Endothelial cell (in vitro differentiated cells): ENCODE results near the gene POF1B. TPM values are rescaled to one million over a fixed set of nuclear protein-coding genes. Genes with fewer than 3 reads are reported as not detected.
"Not testable (repeated sequence)": the region's sequence is repeated elsewhere in the genome, so short reads cannot be mapped to it uniquely, and the experiment has no call there.

Experiments used
- DNase-seq: peaks from one replicate; pipeline ENCODE4 v3.0.0; 2021; ENCODE audit warnings: low spot score
- H3K27ac Mint-ChIP-seq: one replicate; pipeline ENCODE4 v1.8.0; 2021; ENCODE audit warnings: mixed read lengths, inconsistent platforms; ENCODE audit not compliant: unreplicated experiment
- H3K27me3 Mint-ChIP-seq: one replicate; pipeline ENCODE4 v1.8.0; 2021; ENCODE audit warnings: mild to moderate bottlenecking, moderate library complexity, mixed read lengths, inconsistent platforms; ENCODE audit not compliant: unreplicated experiment
- H3K36me3 Mint-ChIP-seq: one replicate; pipeline ENCODE4 v1.8.0; 2021; ENCODE audit warnings: mild to moderate bottlenecking, low read depth, mixed read lengths, inconsistent platforms; ENCODE audit not compliant: unreplicated experiment
- H3K4me1 Mint-ChIP-seq: one replicate; pipeline ENCODE4 v1.8.0; 2021; ENCODE audit warnings: mild to moderate bottlenecking, mixed read lengths, inconsistent platforms; ENCODE audit not compliant: unreplicated experiment
- H3K4me3 Mint-ChIP-seq: one replicate; pipeline ENCODE4 v1.8.0; 2021; ENCODE audit warnings: mild to moderate bottlenecking, mixed read lengths, inconsistent platforms; ENCODE audit not compliant: unreplicated experiment
- H3K9me3 Mint-ChIP-seq: one replicate; pipeline ENCODE4 v1.8.0; 2021; ENCODE audit warnings: mixed read lengths, inconsistent platforms; ENCODE audit not compliant: unreplicated experiment
- total RNA-seq: library from RNA; stranded (reverse); fragmentation: NEBNext Ultra II Directional; extraction: Animal tissue kit (Norgen Biotek cat#: 25700); gene quantifications from one replicate; pipeline ENCODE4 v1.2.1, GENCODE V29; 2021; ENCODE audit not compliant: unreplicated experiment
- TF ChIP-seq, protein P1 (sequence below): fragments of 200-600 bp; sonication (generic); IDR thresholded peaks from one replicate; pipeline ENCODE4 v1.5.0; 2021; ENCODE audit warnings: antibody characterized with exemption; ENCODE audit not compliant: unreplicated experiment

Gene POF1B
- total RNA-seq, 1 donor from 2014 or later = not detected

DNA sequence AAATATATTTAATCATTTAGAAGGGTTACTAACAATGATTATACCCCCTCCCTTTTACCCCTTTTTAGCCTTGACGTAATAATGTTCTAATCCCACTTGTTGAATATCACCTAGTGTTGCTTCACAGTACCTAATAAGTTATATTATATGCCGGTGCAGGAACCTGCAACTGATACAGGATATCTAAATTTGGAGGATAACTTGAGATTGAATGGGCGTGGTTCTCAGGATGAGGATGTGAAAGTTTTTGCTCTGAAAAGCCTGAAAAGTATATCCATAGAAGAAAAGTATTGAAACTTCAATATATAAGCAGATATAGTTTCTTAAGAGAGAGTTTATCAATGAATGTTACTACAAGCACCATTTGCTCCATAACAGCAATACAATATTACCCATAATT is 75.9 kb downstream of the POF1B start:
- H3K27ac Mint-ChIP-seq = no peak overlapping the region
- no peaks in the 10 kb centered on the region for H3K27me3 Mint-ChIP-seq
- no peak overlapping the region for H3K4me3 Mint-ChIP-seq
- no peaks in the 10 kb centered on the region for H3K4me1 Mint-ChIP-seq
- DNase-seq = no peak
- TF ChIP-seq, protein P1, sequence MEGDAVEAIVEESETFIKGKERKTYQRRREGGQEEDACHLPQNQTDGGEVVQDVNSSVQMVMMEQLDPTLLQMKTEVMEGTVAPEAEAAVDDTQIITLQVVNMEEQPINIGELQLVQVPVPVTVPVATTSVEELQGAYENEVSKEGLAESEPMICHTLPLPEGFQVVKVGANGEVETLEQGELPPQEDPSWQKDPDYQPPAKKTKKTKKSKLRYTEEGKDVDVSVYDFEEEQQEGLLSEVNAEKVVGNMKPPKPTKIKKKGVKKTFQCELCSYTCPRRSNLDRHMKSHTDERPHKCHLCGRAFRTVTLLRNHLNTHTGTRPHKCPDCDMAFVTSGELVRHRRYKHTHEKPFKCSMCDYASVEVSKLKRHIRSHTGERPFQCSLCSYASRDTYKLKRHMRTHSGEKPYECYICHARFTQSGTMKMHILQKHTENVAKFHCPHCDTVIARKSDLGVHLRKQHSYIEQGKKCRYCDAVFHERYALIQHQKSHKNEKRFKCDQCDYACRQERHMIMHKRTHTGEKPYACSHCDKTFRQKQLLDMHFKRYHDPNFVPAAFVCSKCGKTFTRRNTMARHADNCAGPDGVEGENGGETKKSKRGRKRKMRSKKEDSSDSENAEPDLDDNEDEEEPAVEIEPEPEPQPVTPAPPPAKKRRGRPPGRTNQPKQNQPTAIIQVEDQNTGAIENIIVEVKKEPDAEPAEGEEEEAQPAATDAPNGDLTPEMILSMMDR = no peak
- H3K9me3 Mint-ChIP-seq = no peaks in the 10 kb centered on the region
- no peaks in the 10 kb centered on the region for H3K36me3 Mint-ChIP-seq

DNA sequence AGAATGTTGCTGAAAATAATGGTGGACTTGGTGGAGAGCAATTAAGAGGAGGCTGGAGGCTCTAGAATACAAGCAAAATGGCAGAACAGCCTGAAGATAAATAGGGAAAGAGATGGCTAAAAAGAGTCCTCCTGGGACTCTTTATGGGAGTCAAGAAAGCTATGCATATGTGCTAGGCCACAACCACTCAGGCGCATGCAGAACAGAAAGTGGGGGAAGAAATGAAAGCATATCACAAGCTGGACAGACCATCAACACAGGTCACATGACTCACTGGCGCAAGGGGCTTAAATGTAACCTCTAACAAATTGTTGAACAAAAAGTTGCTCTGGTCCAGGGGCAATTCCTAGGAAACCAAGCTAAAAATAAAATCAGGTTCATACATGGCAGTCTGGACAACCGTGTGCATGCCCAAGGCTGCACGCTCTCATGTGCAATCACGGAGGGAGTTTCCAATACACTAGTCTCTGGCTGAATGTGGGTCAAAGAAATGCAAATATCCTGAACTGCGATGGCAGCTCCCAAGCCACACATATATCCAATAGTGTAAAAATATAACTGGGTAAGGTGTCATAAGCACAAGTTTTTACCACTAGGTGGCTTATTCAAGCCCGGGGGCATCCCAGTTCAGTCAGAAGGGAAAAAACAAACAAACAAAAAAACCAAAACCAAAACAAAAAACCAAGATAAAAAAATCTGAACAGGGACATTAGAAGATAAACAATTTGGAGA is 90.3 kb downstream of the POF1B start:
- Mint-ChIP-seq H3K4me3 (no peak overlapping the region), H3K27me3 (no peaks in the 10 kb centered on the region), H3K27ac (no peak overlapping the region), H3K36me3 (no peaks in the 10 kb centered on the region), H3K4me1 (no peaks in the 10 kb centered on the region), H3K9me3 (no peaks in the 10 kb centered on the region)
- no peak for DNase-seq
- TF ChIP-seq, protein P1 = no peak

DNA sequence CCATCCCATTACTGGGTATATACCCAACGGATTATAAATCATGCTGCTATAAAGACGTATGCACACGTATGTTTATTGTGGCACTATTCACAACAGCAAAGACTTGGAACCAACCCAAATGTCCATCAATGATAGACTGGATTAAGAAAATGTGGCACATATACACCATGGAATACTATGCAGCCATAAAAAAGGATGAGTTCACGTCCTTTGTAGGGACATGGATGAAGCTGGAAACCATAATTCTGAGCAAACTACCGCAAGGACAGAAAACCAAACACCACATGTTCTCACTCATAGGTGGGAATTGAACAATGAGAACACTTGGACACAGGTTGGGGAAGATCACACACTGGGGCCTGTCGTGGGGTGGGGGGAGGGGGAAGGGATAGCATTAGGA is 94.2 kb downstream of the POF1B start:
- H3K27me3 Mint-ChIP-seq, H3K4me1 Mint-ChIP-seq, H3K9me3 Mint-ChIP-seq: not testable (repeated sequence)

DNA sequence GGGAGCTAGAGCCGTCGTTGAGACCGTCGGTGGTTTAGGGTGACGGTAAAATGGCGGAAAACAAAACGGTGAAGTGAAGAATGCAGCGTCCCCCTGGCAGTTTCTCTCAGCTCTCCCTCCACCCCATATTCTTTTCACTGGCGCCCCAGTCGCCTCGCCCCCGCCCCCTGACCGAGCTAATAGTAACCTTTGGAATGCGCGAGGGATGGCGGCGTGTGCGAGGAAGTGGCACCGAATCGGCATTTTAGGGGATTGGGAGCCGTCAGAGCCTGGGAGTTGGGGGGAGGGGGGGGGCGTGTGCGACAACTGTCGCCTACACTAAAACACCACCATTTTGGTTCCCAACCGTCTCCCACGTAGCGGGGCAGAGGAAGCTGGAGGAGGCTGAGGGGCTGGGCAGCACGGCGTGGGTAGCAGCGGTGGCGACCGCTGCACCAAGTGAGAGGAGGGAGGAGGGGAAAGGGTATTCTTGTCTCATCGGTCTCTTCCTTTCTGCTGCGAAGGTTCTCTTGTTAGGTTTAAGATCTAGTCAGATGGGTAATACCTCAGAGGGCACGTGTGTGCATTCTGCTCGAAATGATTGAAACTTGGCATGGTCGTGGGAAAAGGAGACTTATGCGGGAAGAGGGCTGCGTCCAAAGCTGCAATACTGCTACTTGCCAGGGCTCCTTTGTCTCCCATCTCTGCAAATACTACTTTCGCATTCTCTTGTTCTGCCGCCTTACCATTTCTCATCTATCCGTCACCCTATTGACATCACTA is 134.8 kb downstream of the POF1B start:
- DNase-seq = peak; percentile 6
- Mint-ChIP-seq H3K9me3 (no peaks in the 10 kb centered on the region), H3K4me3 (peak overlapping the region; percentile 97), H3K27me3 (peaks cover 9% of the 10 kb centered on the region), H3K4me1 (peaks cover 4% of the 10 kb centered on the region), H3K36me3 (no peaks in the 10 kb centered on the region), H3K27ac (peak overlapping the region; percentile 93)
- TF ChIP-seq, protein P1 = no peak

More for the DNA sequence above, 94.2 kb downstream of the POF1B start:
- not testable (repeated sequence) for DNase-seq, H3K27ac Mint-ChIP-seq, H3K4me3 Mint-ChIP-seq, H3K36me3 Mint-ChIP-seq

DNA sequence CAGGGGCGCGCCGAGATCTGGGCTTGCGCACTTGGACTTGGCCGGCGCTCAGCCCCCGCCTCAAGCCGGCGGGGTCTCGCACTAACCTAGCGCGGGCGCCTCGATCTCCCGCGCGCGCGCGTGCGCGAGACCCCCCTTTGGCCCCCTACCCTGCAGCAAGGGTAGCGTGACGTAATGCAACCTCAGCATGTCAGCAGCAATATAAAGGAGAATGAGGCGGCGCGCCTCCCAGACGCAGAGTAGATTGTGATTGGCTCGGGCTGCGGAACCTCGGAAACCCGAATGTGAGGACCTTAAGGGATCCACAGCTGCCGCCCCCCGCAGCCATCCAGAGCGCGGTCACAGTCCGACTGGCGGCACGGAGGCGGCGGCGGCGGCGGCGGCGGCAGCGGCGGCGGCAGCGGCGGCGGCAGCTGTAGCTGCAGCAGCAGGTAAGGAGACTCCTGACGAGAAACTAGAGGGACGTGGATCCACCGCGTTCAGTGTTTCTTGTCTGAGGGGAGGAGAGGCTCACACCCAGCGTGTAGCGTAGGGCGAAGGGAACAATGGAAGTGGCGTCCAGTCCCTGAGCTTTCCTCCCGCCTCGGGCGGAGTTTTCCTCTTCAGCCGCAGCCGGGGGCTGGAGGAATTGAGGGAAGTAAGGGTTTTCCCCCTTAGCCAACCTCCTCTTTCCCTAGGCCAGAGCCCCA is 135.6 kb downstream of the POF1B start, which contains the start of the genes SATL1 and ZNF711:
TSS of gene SATL1 (minus strand) at position 19 of the 689 bp plus-strand sequence. CDS start 134,811 bp downstream, outside the sequence.
TSS of gene ZNF711 (plus strand) at position 231 of the 689 bp plus-strand sequence. CDS start 3,582 bp downstream, outside the sequence.
- H3K27ac Mint-ChIP-seq = peak within 1 kb of the TSS; percentile 93
- peaks cover 4% of the 10 kb centered on the region for H3K4me1 Mint-ChIP-seq
- peak; percentile 69 for DNase-seq
- no peaks in the 10 kb centered on the region for H3K9me3 Mint-ChIP-seq
- TF ChIP-seq, protein P1 = no peak
- no peaks in the 10 kb centered on the region for H3K36me3 Mint-ChIP-seq
- peaks cover 9% of the 10 kb centered on the region for H3K27me3 Mint-ChIP-seq
- peak within 1 kb of the TSS; percentile 97 for H3K4me3 Mint-ChIP-seq
